ENCODE data around the gene BBC3. TPM values are rescaled to one million over a fixed set of nuclear protein-coding genes. Genes with fewer than 3 reads are reported as not detected.

The BBC3 gene
- total and polyA plus RNA-seq, 4 donors = 4.1 to 22.0 (median 14.8) TPM

DNA sequence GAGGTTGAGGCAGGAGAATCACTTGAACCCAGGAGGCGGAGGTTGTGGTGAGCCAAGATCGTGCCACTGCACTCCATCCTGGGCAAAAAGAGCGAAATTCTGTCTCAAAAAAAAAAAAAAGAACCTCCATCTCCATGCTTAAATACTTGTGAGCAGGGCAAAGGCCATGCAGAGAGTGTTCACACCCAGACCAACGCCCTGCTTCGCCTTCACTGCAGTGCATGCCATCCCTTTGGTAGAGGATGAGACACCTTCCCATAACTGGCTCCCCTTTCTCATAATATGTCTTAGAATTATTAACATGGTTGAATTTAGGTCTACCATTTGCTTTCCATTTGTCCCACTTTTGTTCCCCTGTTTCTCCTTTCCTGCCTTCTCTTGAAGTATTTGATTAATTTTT lies 15.4 kb downstream of the BBC3 start:
- Histone ChIP-seq H3K36me3 (ENCODE audit: control insufficient read depth in 4 of 4, insufficient read depth in 4 of 4, low read length in 4 of 4) (peaks cover 0 to 1% (median under 1%) of the 10 kb centered on the region in 4 donors), H3K27me3 (ENCODE audit: control insufficient read depth in 3 of 3, insufficient read depth in 3 of 3, low read length in 2 of 3) (no peaks in the 10 kb centered on the region), H3K9ac (ENCODE audit: insufficient read depth in 1 of 2, low read length in 2 of 2) (no peak overlapping the region), H3K9me3 (ENCODE audit: control insufficient read depth in 4 of 4, insufficient read depth in 3 of 4, low read length in 3 of 4) (no peaks in the 10 kb centered on the region), H3K4me1 (ENCODE audit: control insufficient read depth in 5 of 5, insufficient read depth in 5 of 5, low read length in 5 of 5) (peaks cover 0 to 3% (median 0%) of the 10 kb centered on the region in 5 donors), H3K27ac (ENCODE audit: low read depth in 1 of 2, low read length in 1 of 2) (no peak overlapping the region), H3K4me3 (no peak overlapping the region)
- 95 to 99% methylated on average over 5 of the region's 5 CpGs for WGBS, 2 donors
- ATAC-seq (ENCODE audit: insufficient read depth, low FRiP score) (no peak), DNase-seq (no peak)
- TF ChIP-seq, protein P1, sequence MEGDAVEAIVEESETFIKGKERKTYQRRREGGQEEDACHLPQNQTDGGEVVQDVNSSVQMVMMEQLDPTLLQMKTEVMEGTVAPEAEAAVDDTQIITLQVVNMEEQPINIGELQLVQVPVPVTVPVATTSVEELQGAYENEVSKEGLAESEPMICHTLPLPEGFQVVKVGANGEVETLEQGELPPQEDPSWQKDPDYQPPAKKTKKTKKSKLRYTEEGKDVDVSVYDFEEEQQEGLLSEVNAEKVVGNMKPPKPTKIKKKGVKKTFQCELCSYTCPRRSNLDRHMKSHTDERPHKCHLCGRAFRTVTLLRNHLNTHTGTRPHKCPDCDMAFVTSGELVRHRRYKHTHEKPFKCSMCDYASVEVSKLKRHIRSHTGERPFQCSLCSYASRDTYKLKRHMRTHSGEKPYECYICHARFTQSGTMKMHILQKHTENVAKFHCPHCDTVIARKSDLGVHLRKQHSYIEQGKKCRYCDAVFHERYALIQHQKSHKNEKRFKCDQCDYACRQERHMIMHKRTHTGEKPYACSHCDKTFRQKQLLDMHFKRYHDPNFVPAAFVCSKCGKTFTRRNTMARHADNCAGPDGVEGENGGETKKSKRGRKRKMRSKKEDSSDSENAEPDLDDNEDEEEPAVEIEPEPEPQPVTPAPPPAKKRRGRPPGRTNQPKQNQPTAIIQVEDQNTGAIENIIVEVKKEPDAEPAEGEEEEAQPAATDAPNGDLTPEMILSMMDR (IDR thresholded peaks at IDR 0.05; ENCODE audit: control extremely low read depth, extremely low read depth) = no peak

DNA sequence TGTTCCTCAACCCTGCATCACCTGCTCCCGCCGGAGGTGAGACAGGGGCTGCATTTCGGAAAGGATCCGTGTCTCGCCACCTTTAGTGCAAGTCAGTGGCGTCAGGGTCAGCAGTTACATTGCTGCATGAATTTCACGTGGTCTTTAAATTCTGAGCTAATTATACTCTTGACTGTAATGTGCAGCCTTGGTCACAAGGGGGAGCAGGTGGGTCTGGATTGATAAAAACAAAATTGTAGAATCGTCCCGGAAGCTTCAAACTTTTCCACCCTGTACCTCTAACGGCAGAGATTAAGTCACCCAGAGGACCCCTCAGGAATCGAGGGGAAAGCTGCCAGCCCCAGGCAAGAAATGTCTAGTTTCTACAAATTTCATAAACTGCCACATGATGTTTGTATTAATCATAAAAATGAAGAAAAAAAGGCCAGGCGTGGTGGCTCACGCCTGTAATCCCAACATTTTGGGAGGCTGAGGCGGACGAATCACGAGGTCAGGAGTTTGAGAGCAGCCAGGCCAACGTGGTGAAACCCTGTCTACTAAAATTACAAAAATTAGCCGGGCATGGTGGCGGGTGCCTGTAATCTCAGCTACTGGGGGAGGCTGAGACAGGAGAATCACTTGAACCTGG lies 20.2 kb downstream of the BBC3 start:
- Histone ChIP-seq H3K27ac (ENCODE audit: low read depth in 1 of 2, low read length in 1 of 2) (peak overlapping the region in 1 of 2 donors; percentile 84), H3K36me3 (ENCODE audit: control insufficient read depth in 4 of 4, insufficient read depth in 4 of 4, low read length in 4 of 4) (peaks cover 8 to 24% (median 14%) of the 10 kb centered on the region in 4 donors), H3K4me1 (ENCODE audit: control insufficient read depth in 5 of 5, insufficient read depth in 5 of 5, low read length in 5 of 5) (peaks cover 0 to 3% (median 0%) of the 10 kb centered on the region in 5 donors), H3K9ac (ENCODE audit: insufficient read depth in 1 of 2, low read length in 2 of 2) (no peak overlapping the region), H3K4me3 (no peak overlapping the region), H3K9me3 (ENCODE audit: control insufficient read depth in 4 of 4, insufficient read depth in 3 of 4, low read length in 3 of 4) (no peaks in the 10 kb centered on the region), H3K27me3 (ENCODE audit: control insufficient read depth in 3 of 3, insufficient read depth in 3 of 3, low read length in 2 of 3) (no peaks in the 10 kb centered on the region)
- TF ChIP-seq, protein P1 (IDR thresholded peaks at IDR 0.05; ENCODE audit: control extremely low read depth, extremely low read depth) = peak; percentile 97
- ATAC-seq (ENCODE audit: insufficient read depth, low FRiP score) (peak; percentile 76), DNase-seq (peak; percentile 83 to 88 (median 88))
- WGBS, 2 donors = 35 to 36% methylated on average over 19 of the region's 19 CpGs

DNA sequence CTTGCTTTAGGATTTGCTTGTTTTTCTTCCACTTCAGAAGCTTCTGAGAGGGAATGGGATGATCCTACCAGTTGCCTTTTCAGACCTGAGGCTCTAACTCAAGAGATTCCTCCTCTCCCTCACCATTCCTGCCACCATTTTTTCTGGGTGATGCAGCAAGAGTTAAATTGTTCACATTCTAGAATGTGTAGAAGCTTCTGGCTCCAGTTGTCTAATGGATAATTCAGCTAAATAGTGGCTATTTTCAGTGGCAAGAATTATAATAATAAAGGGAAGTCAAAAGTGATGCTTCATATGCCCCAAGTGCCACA lies 20.9 kb downstream of the BBC3 start:
- H3K27me3 ChIP-seq (ENCODE audit: control insufficient read depth in 3 of 3, insufficient read depth in 3 of 3, low read length in 2 of 3) = no peaks in the 10 kb centered on the region
- peaks cover 0 to 3% (median 0%) of the 10 kb centered on the region in 5 donors for H3K4me1 ChIP-seq (ENCODE audit: control insufficient read depth in 5 of 5, insufficient read depth in 5 of 5, low read length in 5 of 5)
- no peak for DNase-seq
- H3K36me3 ChIP-seq (ENCODE audit: control insufficient read depth in 4 of 4, insufficient read depth in 4 of 4, low read length in 4 of 4) = peaks cover 13 to 29% (median 19%) of the 10 kb centered on the region in 4 donors
- H3K9ac ChIP-seq (ENCODE audit: insufficient read depth in 1 of 2, low read length in 2 of 2) = no peak overlapping the region
- ATAC-seq (ENCODE audit: insufficient read depth, low FRiP score) = no peak
- H3K27ac ChIP-seq (ENCODE audit: low read depth in 1 of 2, low read length in 1 of 2) = peak overlapping the region in 1 of 2 donors; percentile 84
- TF ChIP-seq, protein P1 (IDR thresholded peaks at IDR 0.05; ENCODE audit: control extremely low read depth, extremely low read depth) = no peak
- no peak overlapping the region for H3K4me3 ChIP-seq
- no peaks in the 10 kb centered on the region for H3K9me3 ChIP-seq (ENCODE audit: control insufficient read depth in 4 of 4, insufficient read depth in 3 of 4, low read length in 3 of 4)

All from lung (tissue), 12 donors.